ENCODE data around the gene G6PC3. TPM values are rescaled to one million over a fixed set of nuclear protein-coding genes. Genes with fewer than 3 reads are reported as not detected.
"Not testable (repeated sequence)": the region's sequence is repeated elsewhere in the genome, so short reads cannot be mapped to it uniquely, and the experiment has no call there.

G6PC3 gene
- total and polyA plus RNA-seq, 9 donors = 14.4 to 56.7 (median 37.1) TPM

DNA sequence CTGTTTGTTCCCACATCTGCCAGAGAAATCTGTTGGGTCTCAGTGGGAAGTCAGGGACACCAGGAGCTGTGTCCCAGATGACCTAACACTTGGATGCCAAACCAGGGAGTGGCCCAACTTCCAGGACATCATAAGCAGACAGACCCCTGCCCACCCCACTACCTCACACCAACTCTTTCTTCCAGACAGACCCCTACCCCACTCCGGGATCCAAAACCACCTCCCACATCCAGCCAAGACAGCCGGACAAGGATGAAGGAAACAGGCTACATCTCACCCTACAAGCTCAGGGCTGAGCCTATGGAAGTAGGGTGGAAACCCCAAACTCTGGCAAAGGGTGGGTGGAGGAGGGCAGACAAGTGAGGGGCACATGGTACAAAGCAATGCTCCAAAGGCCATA lies 49.3 kb downstream of the G6PC3 start:
- TF ChIP-seq POLR2A (IDR thresholded peaks at IDR 0.05) = no peak
- TF ChIP-seq, protein P1, sequence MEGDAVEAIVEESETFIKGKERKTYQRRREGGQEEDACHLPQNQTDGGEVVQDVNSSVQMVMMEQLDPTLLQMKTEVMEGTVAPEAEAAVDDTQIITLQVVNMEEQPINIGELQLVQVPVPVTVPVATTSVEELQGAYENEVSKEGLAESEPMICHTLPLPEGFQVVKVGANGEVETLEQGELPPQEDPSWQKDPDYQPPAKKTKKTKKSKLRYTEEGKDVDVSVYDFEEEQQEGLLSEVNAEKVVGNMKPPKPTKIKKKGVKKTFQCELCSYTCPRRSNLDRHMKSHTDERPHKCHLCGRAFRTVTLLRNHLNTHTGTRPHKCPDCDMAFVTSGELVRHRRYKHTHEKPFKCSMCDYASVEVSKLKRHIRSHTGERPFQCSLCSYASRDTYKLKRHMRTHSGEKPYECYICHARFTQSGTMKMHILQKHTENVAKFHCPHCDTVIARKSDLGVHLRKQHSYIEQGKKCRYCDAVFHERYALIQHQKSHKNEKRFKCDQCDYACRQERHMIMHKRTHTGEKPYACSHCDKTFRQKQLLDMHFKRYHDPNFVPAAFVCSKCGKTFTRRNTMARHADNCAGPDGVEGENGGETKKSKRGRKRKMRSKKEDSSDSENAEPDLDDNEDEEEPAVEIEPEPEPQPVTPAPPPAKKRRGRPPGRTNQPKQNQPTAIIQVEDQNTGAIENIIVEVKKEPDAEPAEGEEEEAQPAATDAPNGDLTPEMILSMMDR (IDR thresholded peaks at IDR 0.05) = no peak
- no peak for TF ChIP-seq EP300 (IDR thresholded peaks at IDR 0.05)
- no peak overlapping the region for H3K4me3 ChIP-seq
- H3K9me3 ChIP-seq = no peaks in the 10 kb centered on the region
- no peaks in the 10 kb centered on the region for H3K36me3 ChIP-seq
- WGBS, 3 donors = 91 to 93% (median 92%) methylated on average over 2 of the region's 2 CpGs
- H3K27me3 ChIP-seq = no peaks in the 10 kb centered on the region
- no peak overlapping the region for H3K27ac ChIP-seq
- H3K4me1 ChIP-seq (ENCODE audit: insufficient read depth) = peaks cover 16% of the 10 kb centered on the region
- DNase-seq = no peak
- intact Hi-C loops (cut with DNase I) = loop anchor here in 1 of 4 donors (5.0 kb wide), 1 partner anchor 52 kb away; the partner anchor contains the start of gene LSM12

DNA sequence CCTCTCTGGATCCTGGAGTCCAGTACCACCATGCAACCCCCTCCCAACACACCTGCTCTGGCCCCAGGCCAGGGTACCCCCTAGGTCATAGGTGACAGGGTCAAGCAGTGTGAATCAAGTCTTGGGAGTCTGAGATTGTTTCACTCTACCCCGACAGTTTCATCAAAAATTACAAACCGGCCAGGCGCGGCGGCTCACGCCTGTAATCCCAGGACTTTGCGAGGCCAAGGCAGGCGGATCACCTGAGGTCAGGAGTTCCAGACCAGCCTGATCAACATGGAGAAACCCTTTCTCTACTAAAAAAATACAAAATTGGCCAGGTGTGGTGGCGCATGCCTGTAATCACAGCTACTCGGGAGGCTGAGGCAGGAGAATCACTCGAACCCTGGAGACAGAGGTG lies 49.7 kb downstream of the G6PC3 start:
- not testable (repeated sequence) for H3K4me3 ChIP-seq, DNase-seq, H3K36me3 ChIP-seq, H3K27ac ChIP-seq, H3K9me3 ChIP-seq, H3K27me3 ChIP-seq
- 89 to 96% (median 91%) methylated on average over 11 of the region's 11 CpGs for WGBS, 3 donors
- intact Hi-C loops (cut with DNase I) = loop anchor here in 1 of 4 donors (5.0 kb wide), 1 partner anchor 53 kb away; the partner anchor contains the start of gene LSM12
- H3K4me1 ChIP-seq (ENCODE audit: insufficient read depth) = peaks cover 16% of the 10 kb centered on the region

DNA sequence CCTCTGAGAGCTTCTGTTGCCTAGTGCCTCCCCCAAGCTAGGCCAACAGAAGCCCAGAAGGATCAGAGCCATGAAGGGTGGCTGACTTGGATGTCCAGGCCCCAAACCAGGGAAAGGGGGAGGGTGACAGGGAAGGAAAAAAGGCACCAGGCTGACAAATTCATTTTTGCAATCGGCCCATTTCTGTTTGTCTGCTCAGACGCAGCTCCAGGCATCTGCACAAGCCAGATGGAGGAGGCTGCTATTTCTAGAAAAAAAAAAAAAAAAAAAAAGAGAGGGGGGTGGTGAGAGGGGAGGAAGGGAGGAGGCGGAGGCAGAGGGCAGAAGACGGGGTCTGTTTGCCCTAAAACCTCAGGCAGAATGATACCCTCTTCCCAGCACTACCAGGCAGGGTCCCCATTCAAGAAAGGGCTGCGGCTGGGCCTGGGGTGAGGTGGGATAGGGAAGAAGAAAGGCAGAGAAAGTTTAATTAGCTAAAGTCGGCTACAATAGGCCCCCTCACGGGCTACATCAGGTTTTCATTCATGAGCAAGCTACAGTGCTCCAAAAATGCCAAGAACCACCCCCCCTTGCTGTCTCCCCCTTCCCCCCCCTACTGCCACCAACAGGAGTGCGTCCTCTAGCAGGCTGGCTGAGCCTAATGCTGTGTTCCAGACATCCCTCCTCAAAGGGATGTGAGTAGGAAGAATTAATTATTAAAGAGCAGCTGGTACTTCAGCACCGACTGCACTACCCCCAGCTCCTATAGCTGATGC lies 50.5 kb downstream of the G6PC3 start:
- TF ChIP-seq POLR2A (IDR thresholded peaks at IDR 0.05) = no peak
- no peak for TF ChIP-seq EP300 (IDR thresholded peaks at IDR 0.05)
- TF ChIP-seq, protein P1 (IDR thresholded peaks at IDR 0.05) = no peak
- no peaks in the 10 kb centered on the region for H3K36me3 ChIP-seq
- peaks cover 16% of the 10 kb centered on the region for H3K4me1 ChIP-seq (ENCODE audit: insufficient read depth)
- intact Hi-C loops (cut with DNase I) = loop anchor here in 1 of 4 donors (5.0 kb wide), 1 partner anchor 54 kb away; the partner anchor contains the start of gene LSM12
- DNase-seq = no peak
- no peaks in the 10 kb centered on the region for H3K27me3 ChIP-seq
- H3K27ac ChIP-seq = no peak overlapping the region
- no peaks in the 10 kb centered on the region for H3K9me3 ChIP-seq
- no peak overlapping the region for H3K4me3 ChIP-seq
- WGBS, 3 donors = 49 to 55% (median 55%) methylated on average over 9 of the region's 9 CpGs

GRCh38 chr17:44121997-44122815 lies 51.7 kb downstream of the G6PC3 start:
- no peak for DNase-seq
- H3K27ac ChIP-seq = peak overlapping the region; percentile 93 to 100
- H3K4me1 ChIP-seq (ENCODE audit: insufficient read depth) = peaks cover 16% of the 10 kb centered on the region
- 18 to 30% (median 26%) methylated on average over 1 of the region's 1 CpG for WGBS, 3 donors
- no peaks in the 10 kb centered on the region for H3K27me3 ChIP-seq
- H3K36me3 ChIP-seq = no peaks in the 10 kb centered on the region
- intact Hi-C loops (cut with DNase I) = loop anchor here in 1 of 4 donors (5.0 kb wide), 1 partner anchor 55 kb away; the partner anchor contains the start of gene LSM12
- no peaks in the 10 kb centered on the region for H3K9me3 ChIP-seq
- peak overlapping the region; percentile 82 for H3K4me3 ChIP-seq
- TF ChIP-seq EP300 (IDR thresholded peaks at IDR 0.05) (no peak), POLR2A (IDR thresholded peaks at IDR 0.05) (no peak)
- TF ChIP-seq, protein P1 (IDR thresholded peaks at IDR 0.05) = no peak

Measured in ovary (tissue), 9 donors.